GM21515 (cell line): ENCODE data around the gene ADAM22.
"Not testable (repeated sequence)": the region's sequence is repeated elsewhere in the genome, so short reads cannot be mapped to it uniquely, and the experiment has no call there.

Experiments used
- ATAC-seq: cut with Tn5 transposase; IDR thresholded peaks from one replicate; pipeline ENCODE4 v1.9.1; 2021; ENCODE audit not compliant: unreplicated experiment

The ADAM22 gene

DNA sequence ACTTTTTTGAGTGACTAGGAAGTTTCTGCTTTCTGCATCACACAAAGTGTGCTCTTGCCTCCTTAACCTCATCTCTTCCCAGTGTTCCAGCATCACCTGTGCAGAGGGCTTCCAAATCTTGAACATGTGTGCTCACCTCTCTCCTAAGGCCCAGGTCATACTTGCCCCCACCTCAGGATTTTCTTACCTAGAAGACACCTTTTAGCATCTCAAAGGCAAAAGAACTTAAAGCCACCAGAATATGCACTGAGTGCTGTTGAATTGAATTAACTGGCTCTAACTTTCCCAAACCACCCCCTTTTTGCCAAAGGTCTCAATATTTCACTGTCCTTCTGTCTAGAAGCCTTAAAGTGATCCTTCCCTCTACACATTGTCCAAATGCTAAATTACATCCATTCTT, 219.3 kb downstream of the ADAM22 start:
- ATAC-seq = no peak

DNA sequence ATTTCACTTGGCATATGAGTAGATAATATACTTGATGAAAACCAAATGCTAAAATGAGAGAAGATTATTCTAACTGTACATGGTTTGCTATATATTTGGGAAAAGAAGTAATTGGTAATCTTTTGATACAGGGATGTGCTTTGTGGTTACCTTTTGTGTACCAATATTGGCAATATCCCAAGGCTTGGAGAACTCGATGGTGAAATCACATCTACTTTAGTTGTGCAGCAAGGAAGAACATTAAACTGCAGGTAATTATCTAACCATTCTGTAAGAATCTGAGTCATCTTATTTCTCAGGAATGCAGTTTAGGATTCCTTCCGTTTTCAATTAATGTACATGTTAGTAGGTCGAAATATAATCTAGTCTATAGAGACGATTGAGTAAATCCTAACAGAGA, 221.7 kb downstream of the ADAM22 start:
- no peak for ATAC-seq

DNA sequence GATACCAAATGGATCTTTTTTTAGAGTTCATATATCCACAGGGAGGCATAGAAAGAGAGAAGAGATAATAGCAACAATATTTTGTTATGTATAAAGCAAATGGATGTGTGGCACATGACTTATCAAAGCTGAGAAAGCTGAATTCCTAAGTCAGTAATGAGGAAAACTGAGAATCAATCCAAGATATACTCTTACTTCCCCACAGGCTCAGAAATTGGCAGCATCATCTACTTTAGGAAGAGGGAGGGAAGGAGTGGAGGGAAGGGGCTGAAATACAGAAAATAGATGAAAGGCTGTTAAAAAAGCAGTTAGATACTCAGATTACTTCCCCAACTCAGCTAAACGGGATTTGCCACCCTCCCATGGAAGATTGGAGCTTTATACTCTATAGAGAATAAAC, 222.3 kb downstream of the ADAM22 start:
- no peak for ATAC-seq

DNA sequence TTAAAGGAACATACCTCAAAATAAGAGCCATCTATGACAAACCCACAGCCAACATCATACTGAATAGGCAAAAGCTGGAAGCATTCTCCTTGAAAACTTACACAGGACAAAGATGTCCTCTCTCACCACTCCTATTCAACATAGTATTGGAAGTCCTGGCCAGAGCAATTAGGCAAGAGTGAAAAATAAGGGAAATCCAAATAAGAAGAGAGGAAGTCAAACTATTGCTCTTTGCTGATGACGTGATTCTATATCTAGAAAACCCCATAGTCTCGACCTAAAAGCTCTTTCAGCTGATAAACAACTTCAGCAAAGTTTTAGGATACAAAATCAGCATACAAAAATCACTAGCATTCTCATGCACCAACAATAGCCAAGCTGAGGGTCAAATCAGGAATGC, 225.7 kb downstream of the ADAM22 start:
- not testable (repeated sequence) for ATAC-seq

DNA sequence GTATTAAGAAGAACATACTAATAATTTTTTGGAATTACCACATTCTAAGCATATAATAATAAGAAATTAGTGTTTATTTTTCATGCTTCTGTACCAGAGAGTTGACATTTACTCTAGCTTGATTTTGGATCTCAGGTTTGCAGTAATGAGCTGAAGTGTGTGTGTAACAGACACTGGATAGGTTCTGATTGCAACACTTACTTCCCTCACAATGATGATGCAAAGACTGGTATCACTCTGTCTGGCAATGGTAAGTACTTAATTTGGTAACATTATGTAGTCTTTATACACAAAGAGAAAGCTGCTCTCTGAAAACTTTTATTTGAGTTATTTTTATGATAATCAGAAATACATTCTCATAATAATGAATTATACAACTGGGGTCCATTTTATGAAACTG, 231.6 kb downstream of the ADAM22 start:
- ATAC-seq = no peak

DNA sequence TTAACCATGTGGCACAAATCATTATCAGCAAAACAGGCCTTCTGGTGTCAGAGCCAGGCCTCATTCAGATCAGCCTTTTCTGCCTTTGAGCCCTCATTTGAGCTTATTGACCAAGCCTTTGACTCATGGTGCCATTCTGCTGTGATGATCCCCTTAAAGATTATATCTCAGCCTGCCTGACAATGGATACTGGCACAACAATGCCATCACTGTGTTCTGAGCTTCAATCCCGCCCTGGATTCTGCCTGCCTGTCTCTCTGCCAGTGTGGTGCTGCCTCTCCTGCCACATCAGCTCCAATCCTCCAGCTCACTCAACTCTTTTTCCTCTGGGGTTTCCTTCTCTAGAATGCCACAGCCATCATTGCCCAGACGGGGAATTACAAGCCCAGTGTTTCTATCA, 233.2 kb downstream of the ADAM22 start:
- ATAC-seq = no peak

DNA sequence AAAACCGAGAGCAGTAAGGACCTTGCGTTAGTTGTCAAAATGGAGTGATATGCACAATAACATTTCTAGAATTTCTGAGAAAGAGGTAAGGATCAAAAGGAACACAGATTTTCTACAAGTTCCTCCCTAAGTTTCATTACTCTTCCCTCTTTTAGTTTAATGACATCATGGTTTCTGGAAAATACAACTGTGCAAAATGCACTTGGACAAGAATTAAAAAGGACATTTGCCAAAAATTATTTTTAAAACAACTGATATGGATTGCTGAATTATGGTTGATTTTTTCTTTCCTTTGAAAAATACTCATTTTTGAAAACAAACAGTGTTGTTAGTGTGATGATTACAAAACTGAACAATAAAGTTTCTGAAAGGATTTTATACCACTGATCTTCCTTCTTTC, 233.7 kb downstream of the ADAM22 start:
- ATAC-seq = no peak

DNA sequence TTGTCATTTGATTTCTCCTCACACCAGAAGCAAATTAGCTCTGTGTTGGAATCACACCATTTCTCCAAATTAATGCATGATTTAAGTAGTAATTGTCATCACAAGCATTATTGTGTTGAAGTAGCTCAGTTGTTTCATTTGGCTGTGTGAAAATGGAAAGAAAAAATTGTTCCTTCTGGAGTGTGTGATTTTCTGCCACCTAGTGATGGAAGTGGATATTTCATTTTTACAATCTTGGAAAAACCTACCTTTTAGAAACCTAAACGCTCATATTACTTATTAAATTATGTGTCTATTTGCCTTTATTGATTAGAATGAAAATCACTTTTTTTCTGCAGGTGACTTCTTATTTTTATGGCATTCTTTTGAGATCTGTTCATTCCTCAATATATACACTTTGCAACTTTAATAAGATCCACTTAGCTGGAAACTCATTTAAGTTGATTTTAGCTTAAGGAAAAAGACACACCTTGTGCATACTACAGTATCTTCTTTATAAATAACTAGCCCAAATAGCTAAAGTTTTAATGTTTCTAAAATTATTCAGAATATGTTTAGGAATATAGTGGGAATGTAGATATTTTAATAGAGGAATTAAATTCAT, 235.8 kb downstream of the ADAM22 start:
- no peak for ATAC-seq

DNA sequence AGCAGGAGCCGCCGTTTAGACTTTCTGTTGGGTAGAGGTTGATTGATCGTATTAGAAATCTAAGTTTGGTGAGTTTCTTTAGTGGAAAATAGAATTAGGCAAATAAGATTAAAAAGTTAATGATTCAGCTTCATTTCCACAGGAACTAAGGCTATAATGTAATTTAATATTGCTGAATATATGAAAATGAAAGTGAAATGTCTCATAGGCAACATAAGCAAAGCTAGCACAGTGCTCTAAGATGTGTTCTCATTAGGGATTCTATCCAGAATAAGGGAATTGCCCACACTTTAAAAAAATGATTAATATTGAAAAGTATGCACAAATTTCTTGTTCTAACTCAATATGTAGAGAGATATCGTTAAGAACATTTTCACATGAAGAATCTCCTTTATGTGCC, 238.8 kb downstream of the ADAM22 start:
- ATAC-seq = no peak

DNA sequence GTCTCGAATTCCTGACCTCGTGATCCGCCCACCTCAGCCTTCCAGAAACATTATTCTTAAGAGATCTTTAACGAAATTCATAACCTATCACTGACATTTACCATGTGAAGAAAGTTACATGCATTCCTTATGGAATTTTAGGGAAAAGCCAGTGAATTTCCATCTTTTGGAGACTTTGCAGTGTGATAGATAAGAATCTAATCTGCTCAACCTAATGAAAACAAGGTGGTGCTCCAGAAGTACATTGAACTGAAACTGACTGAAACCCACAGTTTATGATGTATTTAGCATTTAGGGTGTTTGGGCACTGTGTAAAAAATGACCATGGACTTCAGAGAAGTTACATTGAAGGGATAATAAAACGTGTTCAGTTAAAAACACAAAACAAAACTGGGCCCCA, 242.1 kb downstream of the ADAM22 start:
- no peak for ATAC-seq

DNA sequence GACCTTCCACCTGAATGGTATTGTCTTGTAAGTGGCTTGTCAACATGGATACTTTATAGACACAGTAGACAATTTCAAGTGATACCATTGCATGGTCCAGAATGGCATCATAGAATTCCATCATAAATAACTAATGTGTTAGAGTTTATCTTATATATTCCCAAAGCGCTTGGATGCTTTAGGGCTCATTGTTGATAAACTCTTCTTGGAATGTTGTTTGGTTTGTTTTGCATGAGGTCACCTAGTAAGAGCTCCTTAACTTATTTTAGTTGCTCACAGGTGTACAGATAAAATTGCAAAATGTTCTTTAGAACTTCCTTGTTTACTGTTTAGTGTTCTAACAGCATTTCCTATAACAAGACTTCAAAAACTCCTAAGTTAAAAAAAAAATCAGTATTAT, 249.0 kb downstream of the ADAM22 start:
- no peak for ATAC-seq

DNA sequence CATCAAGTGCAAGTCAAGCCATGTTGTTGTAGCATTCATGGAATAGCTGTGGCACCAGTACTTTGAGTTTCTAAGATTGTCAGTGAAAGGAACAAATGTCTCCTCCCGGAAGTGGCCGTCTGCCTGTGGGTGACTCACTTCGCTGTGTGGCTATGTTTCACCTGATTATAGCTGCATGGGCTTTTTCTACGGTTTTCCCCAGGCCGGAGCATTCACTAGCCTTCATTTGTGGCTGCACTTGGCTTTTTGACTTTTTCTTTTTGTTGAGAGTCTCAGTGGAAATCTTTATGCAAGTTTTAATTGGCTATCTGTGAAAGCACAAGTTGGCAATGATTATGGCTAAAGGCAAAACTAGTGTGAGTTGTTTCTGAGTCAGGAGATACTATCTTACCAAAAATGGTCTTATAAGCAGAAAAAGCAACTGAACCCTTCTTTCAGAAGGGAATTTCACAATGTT, 250.8 kb downstream of the ADAM22 start:
- ATAC-seq = peak; percentile 75

DNA sequence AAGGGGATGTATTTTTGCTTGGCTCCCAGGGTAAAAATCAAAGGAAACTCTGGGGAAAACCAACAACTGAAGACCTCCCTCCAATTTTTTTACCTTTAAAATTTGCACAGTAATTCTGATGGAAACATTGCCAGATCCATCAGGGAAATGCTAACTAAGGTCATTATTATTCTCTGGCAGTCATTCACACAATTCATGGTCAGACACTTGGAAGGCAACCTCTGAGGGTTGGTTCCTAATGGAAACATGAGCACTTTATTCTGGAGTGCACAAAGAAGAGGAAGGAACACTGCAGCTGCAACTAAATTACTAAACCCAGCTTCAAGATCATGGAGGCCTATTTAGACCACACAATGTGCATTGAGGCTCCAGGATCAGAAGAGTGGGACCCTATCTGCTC, 251.6 kb downstream of the ADAM22 start:
- no peak for ATAC-seq

DNA sequence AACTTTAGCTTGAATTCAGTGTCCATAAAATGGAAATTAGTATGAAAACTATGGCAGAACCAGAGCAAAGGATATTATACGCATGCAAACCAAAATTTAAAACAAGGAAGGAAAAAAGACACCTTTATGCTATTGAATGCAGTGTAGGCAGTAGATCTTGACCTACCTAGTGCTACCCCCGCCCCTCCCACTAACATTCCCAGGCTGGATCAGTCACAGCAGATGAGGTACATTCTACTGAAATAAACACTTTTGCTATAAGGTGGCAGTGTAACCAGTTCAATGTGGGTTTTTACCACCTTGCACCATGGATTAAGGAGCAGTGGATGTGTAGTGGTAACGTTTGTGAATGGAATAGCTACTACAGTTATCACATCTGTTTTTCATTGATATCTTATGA, 257.9 kb downstream of the ADAM22 start:
- no peak for ATAC-seq

DNA sequence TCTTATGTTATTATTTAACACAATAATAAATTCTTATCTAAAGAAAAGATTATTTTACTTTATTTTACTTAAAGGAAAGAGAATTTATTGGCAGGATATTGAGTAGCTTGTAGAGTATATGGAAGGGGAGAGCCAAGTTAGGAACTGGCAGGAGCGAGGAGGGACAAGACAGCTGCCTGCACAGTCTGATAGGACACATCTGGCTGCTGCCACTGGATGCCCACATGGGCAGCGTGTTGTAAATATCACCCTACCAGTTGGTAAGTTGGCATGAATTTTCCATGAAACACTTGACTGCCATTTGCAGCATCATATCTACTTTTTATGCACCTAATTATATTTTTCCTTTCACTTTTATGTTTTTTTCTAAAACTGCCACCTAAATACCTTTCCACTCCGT, 266.2 kb downstream of the ADAM22 start:
- no peak for ATAC-seq

DNA sequence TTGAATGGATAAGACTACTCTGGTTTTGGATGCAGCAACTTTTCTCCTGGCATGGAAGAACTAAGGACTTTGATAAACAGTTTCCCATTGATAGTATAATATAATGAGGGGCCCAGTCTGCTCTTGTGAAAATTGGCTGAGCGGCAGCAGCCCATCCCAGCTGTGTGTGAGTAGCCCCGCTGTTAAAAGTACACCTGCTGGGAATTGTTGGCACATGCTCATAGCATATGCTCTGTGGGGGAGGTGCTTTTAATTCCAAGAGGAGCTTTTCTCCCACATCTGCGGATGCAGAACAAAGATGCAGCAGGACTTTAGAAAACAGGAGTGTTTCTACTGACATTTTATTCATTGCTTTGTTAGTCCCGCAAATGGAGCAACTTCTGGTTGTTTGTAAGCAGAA, 266.7 kb downstream of the ADAM22 start:
- ATAC-seq = no peak

DNA sequence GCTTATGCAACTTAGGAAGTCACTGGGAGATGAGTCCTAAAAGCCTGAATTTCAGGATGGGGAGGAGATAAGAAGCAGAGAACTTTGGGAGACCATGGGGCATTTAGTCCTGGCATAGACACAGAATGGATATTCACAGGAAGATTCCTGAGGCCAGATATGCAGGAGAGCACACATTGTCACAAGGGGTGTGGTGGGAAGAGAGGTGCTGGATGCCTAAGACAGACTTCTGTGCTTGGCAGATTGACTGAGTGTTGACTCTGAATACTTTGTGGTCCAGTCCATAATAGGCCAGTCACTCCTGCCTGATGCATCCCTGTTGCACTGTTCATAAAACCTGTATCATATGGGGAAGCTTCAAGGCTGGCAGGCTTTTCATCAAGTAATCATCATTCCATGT, 267.3 kb downstream of the ADAM22 start:
- ATAC-seq = no peak

DNA sequence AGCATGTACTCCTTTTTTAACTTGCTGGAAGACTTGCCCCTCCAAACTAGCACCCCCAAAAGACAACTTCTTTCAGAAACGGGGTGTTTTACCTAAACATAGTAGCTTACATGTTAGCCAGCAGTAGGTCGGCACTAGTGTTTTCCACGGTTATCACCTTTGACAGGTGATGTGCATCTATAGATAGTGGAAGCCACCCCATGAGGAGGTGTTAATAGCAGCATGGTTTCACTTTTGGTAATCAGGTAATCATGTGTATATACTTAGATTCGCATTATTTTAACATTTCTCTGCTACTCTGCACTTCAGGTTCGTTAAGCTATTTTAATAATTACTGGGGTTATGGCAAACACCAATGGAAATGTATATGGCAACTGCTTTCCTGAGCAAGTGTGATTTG, 268.2 kb downstream of the ADAM22 start:
- ATAC-seq = no peak

DNA sequence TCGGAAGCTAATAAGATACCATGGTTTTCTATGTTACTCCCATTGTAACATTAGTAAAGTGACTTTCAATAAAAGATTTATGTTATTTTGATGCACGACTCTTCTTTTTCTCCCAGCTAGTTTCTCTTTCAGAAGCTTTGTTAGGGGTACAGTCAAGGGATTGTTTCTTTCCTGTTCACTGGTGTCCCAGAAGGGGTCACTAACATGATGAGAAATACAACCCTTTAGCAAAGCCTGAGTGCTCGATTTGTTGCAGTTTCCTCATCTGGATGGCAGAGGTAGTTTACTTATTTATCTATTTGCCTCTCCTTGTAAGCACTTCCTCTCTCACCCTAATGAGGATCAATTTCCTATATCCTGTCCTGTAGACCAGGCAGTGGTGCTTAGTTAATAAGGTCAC, 268.7 kb downstream of the ADAM22 start:
- no peak for ATAC-seq

DNA sequence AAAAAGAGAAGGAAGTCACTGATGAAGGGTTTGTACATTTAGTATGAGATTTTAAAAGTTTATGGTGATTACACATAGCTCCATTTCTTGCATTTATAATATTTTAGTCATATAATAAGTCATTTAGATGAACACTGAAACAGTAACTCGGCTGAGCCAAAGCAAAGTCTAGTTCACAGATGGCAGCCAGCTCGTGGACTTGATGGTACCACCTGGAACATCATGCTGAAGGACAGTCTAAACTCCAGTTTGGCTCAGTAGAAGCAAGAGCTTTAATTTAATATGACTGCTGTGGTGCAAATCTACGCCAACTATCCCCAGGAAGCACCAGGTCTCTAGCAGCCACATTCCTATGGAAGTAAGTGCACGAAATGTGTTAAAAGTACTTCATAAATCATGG, 269.4 kb downstream of the ADAM22 start:
- no peak for ATAC-seq

DNA sequence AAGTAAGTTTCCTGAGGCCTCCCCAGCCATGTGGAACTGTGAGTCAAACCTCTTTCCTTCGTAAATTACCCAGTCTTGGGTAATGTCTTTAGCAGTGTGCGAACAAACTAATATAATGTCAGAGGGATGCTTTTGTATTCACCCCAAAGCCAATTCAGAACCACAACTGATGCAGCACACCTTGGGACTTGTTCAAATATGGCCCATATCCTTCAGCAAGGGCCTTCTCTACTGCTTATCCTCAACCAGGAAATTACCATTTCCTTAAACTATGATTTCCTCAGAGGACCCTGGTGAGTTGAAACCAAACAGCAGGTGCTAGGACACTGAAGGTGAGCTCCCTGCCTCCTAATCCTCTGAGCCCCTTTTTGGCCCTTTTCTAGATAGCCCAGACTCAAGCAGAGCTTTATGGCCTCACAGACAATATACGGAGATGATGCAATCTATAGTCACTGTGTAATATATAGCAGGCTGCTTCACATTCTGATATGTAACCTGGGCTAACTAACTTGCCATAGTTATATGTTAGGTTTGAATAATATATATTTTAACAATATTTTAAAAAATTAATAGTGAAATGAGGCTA, 270.6 kb downstream of the ADAM22 start:
- no peak for ATAC-seq

DNA sequence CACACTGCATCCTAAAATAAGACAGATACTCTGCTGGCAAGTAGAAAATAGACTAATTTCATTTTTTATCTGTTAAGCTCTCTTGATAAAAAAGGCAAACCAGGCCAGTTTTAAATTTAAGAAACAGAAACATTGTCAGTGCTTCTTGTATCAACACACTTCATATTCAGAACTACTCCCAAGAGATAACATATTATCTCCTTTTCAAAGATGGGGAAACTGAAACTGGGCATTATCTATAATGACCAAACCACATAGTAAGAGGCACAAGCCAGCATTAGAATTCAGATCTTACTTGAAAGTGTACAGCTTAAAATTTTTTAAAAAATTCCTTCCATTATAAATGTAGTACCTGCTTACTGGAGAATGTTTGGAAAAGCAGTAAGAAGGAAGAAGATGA, 271.1 kb downstream of the ADAM22 start:
- ATAC-seq = no peak

DNA sequence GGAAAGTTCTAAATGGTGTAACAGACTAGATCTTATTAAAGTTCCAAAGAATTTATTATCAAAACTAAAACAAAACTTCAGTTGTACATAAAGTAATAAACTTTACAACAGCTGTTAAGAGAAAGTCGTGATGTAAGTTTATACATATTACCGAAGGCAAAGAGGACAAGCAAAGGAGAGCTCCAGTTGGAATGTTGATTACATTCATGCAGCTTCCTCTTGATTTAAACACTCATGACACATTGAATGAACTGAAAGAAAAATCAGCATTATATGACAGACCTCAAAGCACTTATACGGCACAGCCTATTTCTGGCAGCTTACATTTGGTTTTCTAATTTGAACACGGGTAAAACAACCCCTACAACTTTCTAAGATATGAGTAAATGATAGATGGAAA, 272.2 kb downstream of the ADAM22 start:
- ATAC-seq = no peak
